ENCODE data around the gene HFE.

DNA sequence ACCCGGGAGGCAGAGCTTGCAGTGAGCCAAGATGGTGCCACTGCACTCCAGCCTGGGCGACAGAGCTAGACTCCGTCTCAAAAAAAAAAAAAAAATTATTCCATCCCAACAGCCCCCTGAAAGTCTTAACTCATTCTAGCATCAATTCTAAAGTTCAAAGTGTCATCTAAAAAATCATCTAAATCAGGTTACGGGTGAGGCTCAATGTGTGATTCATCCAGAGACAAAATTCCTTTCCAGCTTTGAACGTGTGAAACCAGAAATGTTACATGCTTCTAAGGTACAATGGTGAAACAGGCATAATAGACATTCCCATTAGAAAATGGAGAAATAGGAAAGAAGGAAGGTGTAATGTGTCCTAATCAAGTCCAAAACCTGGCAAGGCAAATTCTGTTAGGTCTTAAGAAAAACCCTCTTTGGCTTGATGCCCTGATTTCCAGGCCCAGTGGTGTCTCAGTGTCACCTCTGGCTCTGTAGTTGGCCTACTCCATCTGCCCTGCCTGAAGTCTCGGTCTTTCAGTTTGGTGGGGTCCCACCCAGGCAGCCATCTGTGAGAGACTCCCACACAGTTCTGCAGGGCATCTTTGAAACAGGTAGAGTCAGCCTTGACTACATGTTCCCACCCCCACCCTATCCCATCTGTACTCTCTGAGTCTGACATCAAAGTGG is 43.5 kb downstream of the HFE start:
- TF ChIP-seq, protein P1, sequence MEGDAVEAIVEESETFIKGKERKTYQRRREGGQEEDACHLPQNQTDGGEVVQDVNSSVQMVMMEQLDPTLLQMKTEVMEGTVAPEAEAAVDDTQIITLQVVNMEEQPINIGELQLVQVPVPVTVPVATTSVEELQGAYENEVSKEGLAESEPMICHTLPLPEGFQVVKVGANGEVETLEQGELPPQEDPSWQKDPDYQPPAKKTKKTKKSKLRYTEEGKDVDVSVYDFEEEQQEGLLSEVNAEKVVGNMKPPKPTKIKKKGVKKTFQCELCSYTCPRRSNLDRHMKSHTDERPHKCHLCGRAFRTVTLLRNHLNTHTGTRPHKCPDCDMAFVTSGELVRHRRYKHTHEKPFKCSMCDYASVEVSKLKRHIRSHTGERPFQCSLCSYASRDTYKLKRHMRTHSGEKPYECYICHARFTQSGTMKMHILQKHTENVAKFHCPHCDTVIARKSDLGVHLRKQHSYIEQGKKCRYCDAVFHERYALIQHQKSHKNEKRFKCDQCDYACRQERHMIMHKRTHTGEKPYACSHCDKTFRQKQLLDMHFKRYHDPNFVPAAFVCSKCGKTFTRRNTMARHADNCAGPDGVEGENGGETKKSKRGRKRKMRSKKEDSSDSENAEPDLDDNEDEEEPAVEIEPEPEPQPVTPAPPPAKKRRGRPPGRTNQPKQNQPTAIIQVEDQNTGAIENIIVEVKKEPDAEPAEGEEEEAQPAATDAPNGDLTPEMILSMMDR (optimal IDR thresholded peaks at IDR 0.05 in 1 of 3, IDR thresholded peaks at IDR 0.05 in 1 of 3, conservative IDR thresholded peaks at IDR 0.05 in 1 of 3; ENCODE audit: extremely low read depth in 1 of 3, insufficient read depth in 2 of 3, low read length in 3 of 3) = no peak
- no peak for TF ChIP-seq EZH2 (IDR thresholded peaks at IDR 0.05; ENCODE audit: low read length)

All from keratinocyte (primary cell).